B cell (primary cell): ENCODE results near the gene CFHR3.

Source experiments
- EZH2 ChIP-seq: IDR thresholded peaks from 2 replicates; pipeline ENCODE4 v1.6.1; 2012; ENCODE audit warnings: borderline replicate concordance, low read depth, mild to moderate bottlenecking, moderate library complexity, low read length; ENCODE audit not compliant: insufficient read depth, poor library complexity, severe bottlenecking
- TF ChIP-seq, protein P1 (sequence below): fragments of 200-600 bp; IDR thresholded peaks from one replicate; pipeline ENCODE4 v1.8.0; 2022; ENCODE audit warnings: antibody characterized with exemption, mild to moderate bottlenecking

DNA sequence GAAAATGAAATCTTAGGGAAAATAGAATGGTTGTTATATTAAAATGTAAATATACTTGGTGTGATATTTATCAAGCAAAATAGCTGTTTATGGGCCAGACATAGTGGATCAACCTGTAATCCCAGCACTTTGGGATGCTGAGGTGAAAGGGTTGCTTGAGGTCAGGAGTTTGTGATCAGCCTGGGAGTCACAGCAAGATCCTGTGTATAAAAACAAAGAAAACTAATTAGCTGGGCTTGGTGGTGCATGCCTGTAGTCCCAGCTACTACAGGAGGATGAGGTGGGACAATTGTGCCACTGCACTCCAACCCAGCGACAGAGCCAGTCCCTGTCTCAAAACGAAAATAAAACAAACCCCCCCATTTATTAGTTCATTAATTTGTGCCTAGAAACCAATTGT, 23.3 kb downstream of the CFHR3 start:
- TF ChIP-seq, protein P1, sequence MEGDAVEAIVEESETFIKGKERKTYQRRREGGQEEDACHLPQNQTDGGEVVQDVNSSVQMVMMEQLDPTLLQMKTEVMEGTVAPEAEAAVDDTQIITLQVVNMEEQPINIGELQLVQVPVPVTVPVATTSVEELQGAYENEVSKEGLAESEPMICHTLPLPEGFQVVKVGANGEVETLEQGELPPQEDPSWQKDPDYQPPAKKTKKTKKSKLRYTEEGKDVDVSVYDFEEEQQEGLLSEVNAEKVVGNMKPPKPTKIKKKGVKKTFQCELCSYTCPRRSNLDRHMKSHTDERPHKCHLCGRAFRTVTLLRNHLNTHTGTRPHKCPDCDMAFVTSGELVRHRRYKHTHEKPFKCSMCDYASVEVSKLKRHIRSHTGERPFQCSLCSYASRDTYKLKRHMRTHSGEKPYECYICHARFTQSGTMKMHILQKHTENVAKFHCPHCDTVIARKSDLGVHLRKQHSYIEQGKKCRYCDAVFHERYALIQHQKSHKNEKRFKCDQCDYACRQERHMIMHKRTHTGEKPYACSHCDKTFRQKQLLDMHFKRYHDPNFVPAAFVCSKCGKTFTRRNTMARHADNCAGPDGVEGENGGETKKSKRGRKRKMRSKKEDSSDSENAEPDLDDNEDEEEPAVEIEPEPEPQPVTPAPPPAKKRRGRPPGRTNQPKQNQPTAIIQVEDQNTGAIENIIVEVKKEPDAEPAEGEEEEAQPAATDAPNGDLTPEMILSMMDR, result no peak
- TF ChIP-seq EZH2, result no peak
